SU-DHL-6 (cell line): Measurements from ENCODE around the gene EPHA5.

Experiments used
- CTCF ChIP-seq: fragments of 200-600 bp; sonication (generic); IDR thresholded peaks from one replicate; pipeline ENCODE4 v1.5.1; 2017; ENCODE audit warnings: antibody characterized with exemption, mild to moderate bottlenecking, low read length, moderate library complexity; ENCODE audit not compliant: insufficient read depth, poor library complexity, severe bottlenecking
- EZH2phosphoT487 ChIP-seq: fragments of 200-600 bp; sonication (generic), shearing (Covaris generic); conservative IDR thresholded peaks from 2 replicates; pipeline ENCODE4 v1.6.1; 2018; ENCODE audit warnings: mild to moderate bottlenecking, antibody characterized with exemption, low read length, moderate library complexity, mixed read lengths

GRCh38 chr4:65552057-65552456 is 118.2 kb downstream of the EPHA5 start:
- TF ChIP-seq CTCF (no peak), EZH2phosphoT487 (no peak)
